Colonic mucosa (tissue), 4 donors: ENCODE measurements around the gene PREX1. TPM values are rescaled to one million over a fixed set of nuclear protein-coding genes. Genes with fewer than 3 reads are reported as not detected.

Experiments used
- DNase-seq: peaks from one replicate; pipeline ENCODE4 v3.0.0-alpha.2; 2020
- H3K27ac ChIP-seq: fragments of 200-600 bp; one replicate; pipeline ENCODE4 v1.8.0; 2021
- H3K27me3 ChIP-seq: fragments of 200-600 bp; one replicate; pipeline ENCODE4 v1.8.0; 2021
- H3K36me3 ChIP-seq: fragments of 200-600 bp; one replicate; pipeline ENCODE4 v1.8.0; 2021
- H3K4me1 ChIP-seq: fragments of 200-600 bp; one replicate; pipeline ENCODE4 v1.8.0; 2021; ENCODE audit warnings: mild to moderate bottlenecking
- H3K4me3 ChIP-seq: fragments of 200-600 bp; one replicate; pipeline ENCODE4 v1.8.0; 2021
- H3K9ac ChIP-seq, 2 donors: one replicate each; pipeline ENCODE4 v1.7.0; 2013; ENCODE audit warnings: control low read depth in 2 of 2, low read depth in 2 of 2, low read length in 2 of 2
- H3K9me3 ChIP-seq: fragments of 200-600 bp; one replicate; pipeline ENCODE4 v1.8.0; 2021
- intact Hi-C: fragments of 100-400 bp; cut with DNase I; formaldehyde crosslinking; loops from one replicate; pipeline ENCODE4 v1.14.1; 2022
- total RNA-seq, 2 donors: library from RNA; stranded (reverse); fragmentation: NEBNext Ultra II Directional in 1 of 2; extraction: Animal tissue kit (Norgen Biotek cat#: 25700) in 1 of 2; gene quantifications; one replicate each; pipeline ENCODE4 v1.2.1, GENCODE V29; 2021
- TF ChIP-seq, protein P1 (sequence below): fragments of 200-600 bp; IDR thresholded peaks from one replicate; pipeline ENCODE4 v1.8.0; 2022; ENCODE audit warnings: antibody characterized with exemption, mild to moderate bottlenecking
- donor health status: healthy.
- donor health status: DM: no; HTN: no; CAD: no.
- donor health status: DM: no; HTN: no; CAD: no.

The PREX1 gene
- total RNA-seq, 2 donors from 2014 or later = 7.2 to 24.6 TPM

DNA sequence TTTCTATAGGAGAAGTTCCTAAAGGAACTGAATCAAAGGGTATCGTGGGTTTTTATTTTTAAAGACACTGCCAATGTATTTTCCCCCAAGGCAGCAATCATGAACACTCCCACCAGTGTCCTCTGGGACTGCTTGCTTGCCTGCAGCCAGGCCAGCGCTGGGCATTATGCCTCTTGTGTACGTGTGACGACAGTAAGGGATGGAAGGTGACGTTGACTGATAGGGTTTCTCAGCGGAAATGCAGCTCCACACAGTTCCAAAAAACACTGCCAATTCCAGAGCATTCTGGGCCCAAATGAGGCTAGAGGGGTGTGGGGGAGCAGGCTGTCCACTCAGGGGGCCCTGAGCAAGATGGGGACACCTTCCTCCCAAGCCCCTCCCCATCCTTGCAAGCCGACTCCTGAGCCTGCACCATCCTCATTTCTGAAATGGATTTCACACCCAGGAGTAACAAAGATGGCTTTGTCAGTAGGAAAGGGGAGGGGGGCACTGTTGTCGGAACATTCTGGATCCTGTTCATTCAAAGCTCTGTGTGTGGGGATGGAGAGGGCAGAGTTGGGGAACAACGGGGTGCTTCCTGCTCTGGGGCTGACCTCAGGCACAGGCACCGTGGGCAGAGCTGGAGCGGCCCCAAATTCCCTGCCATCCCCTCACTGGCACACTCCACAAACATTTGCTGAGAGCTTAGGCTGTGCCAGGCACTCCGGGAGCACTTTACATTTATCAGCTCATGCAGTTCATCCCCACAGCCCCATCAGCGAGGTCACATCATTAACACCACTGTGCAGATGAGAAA lies 20.0 kb downstream of the PREX1 start:
- intact Hi-C loops = no loop called here
- H3K4me1 ChIP-seq = no peaks in the 10 kb centered on the region
- H3K9me3 ChIP-seq = no peaks in the 10 kb centered on the region
- H3K27me3 ChIP-seq = no peaks in the 10 kb centered on the region
- H3K36me3 ChIP-seq = no peaks in the 10 kb centered on the region
- no peak for DNase-seq
- TF ChIP-seq, protein P1, sequence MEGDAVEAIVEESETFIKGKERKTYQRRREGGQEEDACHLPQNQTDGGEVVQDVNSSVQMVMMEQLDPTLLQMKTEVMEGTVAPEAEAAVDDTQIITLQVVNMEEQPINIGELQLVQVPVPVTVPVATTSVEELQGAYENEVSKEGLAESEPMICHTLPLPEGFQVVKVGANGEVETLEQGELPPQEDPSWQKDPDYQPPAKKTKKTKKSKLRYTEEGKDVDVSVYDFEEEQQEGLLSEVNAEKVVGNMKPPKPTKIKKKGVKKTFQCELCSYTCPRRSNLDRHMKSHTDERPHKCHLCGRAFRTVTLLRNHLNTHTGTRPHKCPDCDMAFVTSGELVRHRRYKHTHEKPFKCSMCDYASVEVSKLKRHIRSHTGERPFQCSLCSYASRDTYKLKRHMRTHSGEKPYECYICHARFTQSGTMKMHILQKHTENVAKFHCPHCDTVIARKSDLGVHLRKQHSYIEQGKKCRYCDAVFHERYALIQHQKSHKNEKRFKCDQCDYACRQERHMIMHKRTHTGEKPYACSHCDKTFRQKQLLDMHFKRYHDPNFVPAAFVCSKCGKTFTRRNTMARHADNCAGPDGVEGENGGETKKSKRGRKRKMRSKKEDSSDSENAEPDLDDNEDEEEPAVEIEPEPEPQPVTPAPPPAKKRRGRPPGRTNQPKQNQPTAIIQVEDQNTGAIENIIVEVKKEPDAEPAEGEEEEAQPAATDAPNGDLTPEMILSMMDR = no peak
- no peak overlapping the region for H3K4me3 ChIP-seq
- H3K27ac ChIP-seq = no peak overlapping the region
- no peak overlapping the region for H3K9ac ChIP-seq

DNA sequence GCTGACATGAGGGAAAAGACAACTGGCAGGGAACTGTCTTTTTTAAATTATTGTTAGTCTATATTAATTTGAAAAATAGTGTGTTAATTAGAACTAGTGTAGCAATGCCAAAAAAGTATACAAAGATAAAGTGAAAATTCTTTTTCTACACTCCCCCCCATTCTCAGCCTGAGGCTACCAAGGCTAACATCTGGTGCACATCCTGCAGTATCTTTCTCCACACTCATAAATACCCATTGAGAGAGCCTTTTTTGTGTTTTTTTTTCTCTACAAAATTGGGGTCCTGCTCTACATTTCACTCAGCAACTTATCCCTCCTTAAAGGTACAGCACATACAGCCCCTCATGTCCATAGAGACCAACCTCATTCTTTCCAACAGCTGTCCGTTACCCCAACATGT lies 20.7 kb downstream of the PREX1 start:
- H3K36me3 ChIP-seq = no peaks in the 10 kb centered on the region
- DNase-seq = no peak
- intact Hi-C loops = no loop called here

DNA sequence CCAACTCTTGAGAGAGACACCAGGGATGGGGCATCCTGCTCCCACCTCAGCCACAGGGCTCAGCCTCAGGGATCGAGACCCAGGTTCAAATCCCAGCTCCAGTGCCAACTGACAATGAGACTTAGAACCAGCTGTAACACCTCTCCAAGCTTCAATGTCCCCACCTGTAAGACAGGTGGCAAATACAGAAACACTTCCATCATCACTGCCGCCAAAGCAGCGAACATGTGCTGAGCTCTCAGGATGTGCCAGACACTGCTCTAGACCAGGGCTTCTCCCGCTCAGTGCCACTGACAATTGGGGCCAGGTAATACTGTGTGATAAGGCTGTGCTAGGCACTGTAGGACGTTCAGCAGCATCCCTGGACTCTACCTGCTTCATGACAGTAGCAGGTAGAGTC lies 22.1 kb downstream of the PREX1 start:
- Histone ChIP-seq H3K4me1 (no peaks in the 10 kb centered on the region), H3K36me3 (no peaks in the 10 kb centered on the region), H3K9ac (no peak overlapping the region), H3K27me3 (no peaks in the 10 kb centered on the region), H3K4me3 (no peak overlapping the region), H3K9me3 (no peaks in the 10 kb centered on the region), H3K27ac (no peak overlapping the region)
- no peak for DNase-seq
- intact Hi-C loops = no loop called here
- TF ChIP-seq, protein P1 = no peak

More for the DNA sequence above, 20.7 kb downstream of the PREX1 start:
- no peak overlapping the region for H3K9ac ChIP-seq
- H3K27ac ChIP-seq = no peak overlapping the region
- no peaks in the 10 kb centered on the region for H3K27me3 ChIP-seq
- no peaks in the 10 kb centered on the region for H3K9me3 ChIP-seq
- TF ChIP-seq, protein P1 = no peak
- H3K4me1 ChIP-seq = no peaks in the 10 kb centered on the region
- no peak overlapping the region for H3K4me3 ChIP-seq

DNA sequence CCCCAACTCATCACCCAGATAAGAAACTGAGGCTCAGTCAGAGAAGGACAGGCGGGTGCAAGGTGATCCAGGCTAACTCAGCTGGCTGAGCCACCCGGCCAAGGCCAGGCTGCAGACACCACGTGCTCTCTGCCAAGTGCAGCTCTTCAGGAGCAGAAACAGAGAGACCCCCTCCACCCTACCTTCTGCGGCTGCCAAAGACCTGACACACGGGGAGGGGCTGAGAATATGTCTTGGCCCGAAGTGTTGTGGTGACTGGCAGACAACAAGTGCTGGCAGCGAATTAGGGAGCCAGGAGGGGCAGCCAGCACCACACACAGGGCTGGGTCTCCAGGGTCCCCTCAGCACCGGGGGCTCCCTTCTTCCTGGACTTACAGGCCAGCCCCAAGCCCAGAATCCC lies 22.5 kb downstream of the PREX1 start:
- intact Hi-C loops = no loop called here
- Histone ChIP-seq H3K27me3 (no peaks in the 10 kb centered on the region), H3K4me1 (no peaks in the 10 kb centered on the region), H3K9me3 (no peaks in the 10 kb centered on the region), H3K4me3 (no peak overlapping the region), H3K27ac (no peak overlapping the region), H3K36me3 (no peaks in the 10 kb centered on the region), H3K9ac (no peak overlapping the region)
- no peak for DNase-seq
- TF ChIP-seq, protein P1 = no peak

DNA sequence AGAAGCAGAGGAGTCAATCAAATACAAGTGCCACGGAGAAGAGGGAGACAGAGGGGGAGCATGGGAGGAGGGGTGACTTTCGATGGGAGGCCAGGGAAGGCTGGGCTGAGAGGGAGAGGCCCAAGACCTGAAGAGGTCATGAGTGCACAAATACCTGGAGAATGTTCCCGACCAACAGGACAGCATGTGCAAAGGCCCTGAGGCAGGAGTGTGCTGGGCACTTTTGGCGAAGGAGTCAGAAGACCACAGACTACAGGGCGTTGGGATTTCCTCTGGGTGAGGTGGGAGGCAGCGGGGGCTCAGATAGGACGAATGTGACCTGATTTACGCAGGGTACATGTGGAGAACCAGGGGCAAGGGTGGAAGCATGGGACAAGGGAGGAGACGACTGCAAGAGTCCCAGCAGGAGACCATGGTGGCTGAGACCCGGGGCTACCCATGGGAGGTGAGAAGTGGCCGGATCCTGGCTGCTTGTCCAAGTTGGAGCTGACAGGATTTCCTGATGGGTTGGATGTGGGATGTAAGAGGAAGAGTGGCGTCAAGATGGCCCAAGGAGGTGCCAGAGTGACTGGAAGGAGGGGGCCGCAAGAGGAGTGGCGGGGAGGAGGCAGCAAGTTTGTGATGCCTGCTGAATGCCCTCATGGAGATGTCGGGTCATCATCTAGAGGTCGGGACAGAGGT lies 23.4 kb downstream of the PREX1 start:
- Histone ChIP-seq H3K27ac (no peak overlapping the region), H3K36me3 (no peaks in the 10 kb centered on the region), H3K4me1 (no peaks in the 10 kb centered on the region), H3K9me3 (no peaks in the 10 kb centered on the region), H3K9ac (no peak overlapping the region), H3K27me3 (no peaks in the 10 kb centered on the region), H3K4me3 (no peak overlapping the region)
- no peak for DNase-seq
- TF ChIP-seq, protein P1 = no peak
- intact Hi-C loops = no loop called here
